Stimulated activated CD4-positive, alpha-beta T cell treated with anti-CD3 and anti-CD28 coated beads, Interleukin-15, amount 100 ng/mL, for 48 hours (primary cell): ENCODE measurements around the gene MAP2K5.
"Not testable (repeated sequence)": the region's sequence is repeated elsewhere in the genome, so short reads cannot be mapped to it uniquely, and the experiment has no call there.

ENCODE experiments used
- DNase-seq, 2 donors: peaks; one replicate each; pipeline ENCODE4 v3.0.0-alpha.2; 2020; ENCODE audit warnings: low read depth in 2 of 2

Gene MAP2K5

GRCh38 chr15:67601073-67601472 lies 58.6 kb downstream of the MAP2K5 start:
- no peak for DNase-seq

DNA sequence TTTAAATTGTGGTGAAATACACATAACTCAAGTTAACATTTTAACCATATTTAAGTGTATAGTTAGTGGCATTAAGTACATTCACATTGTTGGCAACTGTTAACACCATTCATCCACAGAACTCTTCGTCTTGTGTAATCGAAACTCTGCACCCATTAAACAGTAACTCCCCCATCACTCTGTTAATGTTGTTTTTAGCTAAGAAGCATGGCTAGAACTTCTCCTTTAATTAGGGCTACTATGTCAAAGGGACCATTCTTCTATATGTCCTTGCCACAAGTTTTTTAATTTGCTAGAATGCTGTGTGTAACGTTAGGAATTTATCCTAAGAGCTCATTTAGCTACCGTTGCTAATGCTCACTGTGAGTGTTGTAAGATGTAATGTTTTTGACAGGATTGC lies 60.6 kb downstream of the MAP2K5 start:
- no peak for DNase-seq

GRCh38 chr15:67605871-67606270 lies 63.4 kb downstream of the MAP2K5 start:
- no peak for DNase-seq

GRCh38 chr15:67606742-67607141 lies 64.2 kb downstream of the MAP2K5 start:
- DNase-seq = no peak

GRCh38 chr15:67607329-67607728 lies 64.8 kb downstream of the MAP2K5 start:
- DNase-seq = no peak

- no peak for DNase-seq
These were observed 65.6 kb downstream of the MAP2K5 start for GRCh38 chr15:67607959-67608637.

DNA sequence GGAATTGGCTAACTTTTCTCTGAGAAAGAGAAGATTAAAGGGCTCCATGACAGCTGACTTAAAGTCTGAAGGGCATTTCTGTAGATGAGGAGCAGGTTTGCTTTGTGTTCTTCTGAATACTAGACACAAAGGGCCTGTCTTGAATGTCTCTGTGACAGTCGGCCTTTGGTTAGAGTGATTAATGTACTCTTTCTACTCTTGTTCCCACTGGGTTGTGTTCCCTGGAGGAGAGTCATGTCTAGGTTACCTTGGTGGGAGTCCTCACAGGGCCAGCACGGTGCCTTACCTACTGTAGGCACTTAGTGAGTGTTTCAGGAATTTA lies 66.1 kb downstream of the MAP2K5 start:
- no peak for DNase-seq

GRCh38 chr15:67611370-67612369 lies 69.2 kb downstream of the MAP2K5 start:
- no peak for DNase-seq

GRCh38 chr15:67613211-67613610 lies 70.7 kb downstream of the MAP2K5 start:
- DNase-seq = no peak

DNA sequence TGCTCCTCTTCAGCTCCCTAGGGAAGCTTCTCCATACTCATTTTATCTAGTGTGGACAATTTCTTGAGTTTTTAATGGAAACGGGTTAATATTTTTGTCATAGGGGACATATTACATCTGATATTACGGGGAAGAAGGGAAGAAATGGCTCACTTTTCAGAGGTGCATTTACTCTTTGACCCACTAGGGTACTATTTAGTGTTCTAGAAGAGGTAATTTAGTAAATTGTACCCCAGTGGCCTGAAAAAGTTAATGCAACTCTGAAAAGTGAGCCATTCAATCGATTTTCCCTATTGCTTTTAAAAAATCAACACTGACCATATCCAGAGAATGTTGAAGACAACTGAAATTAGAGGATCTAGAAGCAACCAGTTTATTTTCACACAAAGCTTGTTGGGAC lies 71.2 kb downstream of the MAP2K5 start:
- DNase-seq = no peak

- DNase-seq = not testable (repeated sequence)
These were observed 72.6 kb downstream of the MAP2K5 start for GRCh38 chr15:67615131-67615534.

DNA sequence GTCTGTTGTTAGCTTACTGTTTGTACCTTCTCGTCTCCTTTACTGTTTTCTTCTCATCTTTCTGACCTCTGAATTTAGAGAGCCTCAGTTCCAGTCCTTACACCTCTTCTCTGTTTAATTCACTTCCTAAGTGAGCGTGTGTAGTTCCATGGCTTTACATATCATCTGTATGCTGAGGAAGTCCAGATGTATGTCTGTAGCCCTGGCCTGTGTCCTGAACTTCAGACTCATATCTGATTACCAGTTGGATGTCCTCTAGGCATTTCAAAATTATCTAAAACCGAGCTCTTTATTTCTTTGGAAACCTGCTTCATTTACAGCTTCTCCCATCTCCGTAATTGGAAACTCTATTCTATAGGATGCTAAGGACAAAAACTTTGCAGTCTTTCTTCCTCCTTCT lies 75.8 kb downstream of the MAP2K5 start:
- no peak for DNase-seq

DNA sequence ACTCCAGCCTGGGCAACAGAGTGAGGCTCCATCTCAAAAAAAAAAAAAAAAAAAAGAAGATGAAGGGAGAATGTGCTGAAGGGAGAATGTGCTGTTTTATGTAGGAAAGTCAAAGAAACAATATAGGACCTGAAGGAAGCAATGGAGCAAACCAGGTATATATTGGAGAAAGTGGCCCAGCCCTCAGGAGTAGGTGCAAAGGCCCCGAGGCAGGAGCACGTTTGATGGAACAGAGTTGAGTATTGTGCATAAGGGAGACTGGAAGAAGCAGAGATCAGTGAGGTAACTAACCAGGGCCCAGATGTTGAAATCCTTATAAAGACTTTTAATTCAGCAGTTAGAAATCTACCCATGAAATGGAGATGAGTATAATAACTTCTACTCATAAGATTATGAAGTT lies 79.6 kb downstream of the MAP2K5 start:
- no peak for DNase-seq

GRCh38 chr15:67632261-67632660 lies 89.8 kb downstream of the MAP2K5 start:
- no peak for DNase-seq

- DNase-seq = peak in 1 of 2 donors; percentile 2
These were observed 93.4 kb downstream of the MAP2K5 start for GRCh38 chr15:67635950-67636349.

GRCh38 chr15:67639591-67639990 lies 97.1 kb downstream of the MAP2K5 start:
- no peak for DNase-seq

- no peak for DNase-seq
These were observed 99.0 kb downstream of the MAP2K5 start for GRCh38 chr15:67641453-67641852.

DNA sequence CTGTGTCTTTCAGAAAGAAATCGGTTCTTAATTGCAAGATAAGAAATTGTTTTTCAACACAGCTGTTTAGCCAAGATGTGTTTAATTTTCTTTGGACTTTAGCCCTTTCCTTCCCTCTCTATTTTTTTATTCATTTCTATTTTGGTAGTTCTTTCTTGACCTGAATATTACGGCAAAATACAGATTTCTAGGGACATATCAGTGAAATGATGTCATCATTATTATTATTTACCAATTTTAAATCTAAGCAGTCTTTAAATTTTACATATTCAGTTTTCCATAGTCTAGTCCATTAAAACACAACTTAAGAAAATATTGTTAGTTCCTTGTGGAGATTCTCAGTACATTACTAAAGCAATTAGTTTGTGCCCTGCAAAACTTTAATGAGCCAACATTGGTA lies 104.3 kb downstream of the MAP2K5 start:
- no peak for DNase-seq

DNA sequence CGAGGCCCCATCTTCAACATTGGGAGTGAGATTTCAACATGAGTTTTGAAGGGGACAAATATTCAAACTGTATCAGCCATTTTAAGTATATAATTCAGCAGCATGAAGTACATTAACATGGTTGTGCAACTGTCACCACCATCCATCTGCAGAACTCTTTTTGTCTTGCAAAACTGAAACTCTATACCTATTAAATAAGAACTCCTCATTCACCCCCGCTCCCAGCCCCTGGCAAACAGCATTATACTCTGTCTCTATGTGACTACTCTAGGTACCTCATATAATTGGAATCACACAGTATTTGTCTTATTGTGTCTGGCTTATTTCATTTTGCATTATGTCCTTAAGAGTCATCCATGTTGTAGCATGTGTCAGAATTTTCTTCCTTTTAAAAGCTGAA lies 110.1 kb downstream of the MAP2K5 start:
- DNase-seq = no peak

DNA sequence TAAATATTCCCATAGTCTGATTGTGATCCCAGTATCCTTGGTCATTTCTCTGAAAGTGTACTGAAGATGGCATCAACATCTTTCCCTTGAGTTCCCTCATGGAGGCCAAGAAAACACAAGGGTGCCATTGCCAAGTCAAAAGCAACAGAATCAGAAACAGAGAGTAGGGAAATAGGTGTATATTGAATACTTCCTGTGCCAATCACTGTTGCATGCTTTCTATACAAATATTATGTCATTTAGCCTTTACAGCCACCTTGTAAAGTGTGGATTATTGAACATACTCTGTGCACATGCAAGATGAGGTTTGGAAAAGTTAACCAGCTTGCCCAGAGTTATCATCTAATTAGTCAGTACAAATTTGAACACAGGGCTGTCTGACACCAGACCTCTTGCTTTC lies 117.9 kb downstream of the MAP2K5 start:
- no peak for DNase-seq

DNA sequence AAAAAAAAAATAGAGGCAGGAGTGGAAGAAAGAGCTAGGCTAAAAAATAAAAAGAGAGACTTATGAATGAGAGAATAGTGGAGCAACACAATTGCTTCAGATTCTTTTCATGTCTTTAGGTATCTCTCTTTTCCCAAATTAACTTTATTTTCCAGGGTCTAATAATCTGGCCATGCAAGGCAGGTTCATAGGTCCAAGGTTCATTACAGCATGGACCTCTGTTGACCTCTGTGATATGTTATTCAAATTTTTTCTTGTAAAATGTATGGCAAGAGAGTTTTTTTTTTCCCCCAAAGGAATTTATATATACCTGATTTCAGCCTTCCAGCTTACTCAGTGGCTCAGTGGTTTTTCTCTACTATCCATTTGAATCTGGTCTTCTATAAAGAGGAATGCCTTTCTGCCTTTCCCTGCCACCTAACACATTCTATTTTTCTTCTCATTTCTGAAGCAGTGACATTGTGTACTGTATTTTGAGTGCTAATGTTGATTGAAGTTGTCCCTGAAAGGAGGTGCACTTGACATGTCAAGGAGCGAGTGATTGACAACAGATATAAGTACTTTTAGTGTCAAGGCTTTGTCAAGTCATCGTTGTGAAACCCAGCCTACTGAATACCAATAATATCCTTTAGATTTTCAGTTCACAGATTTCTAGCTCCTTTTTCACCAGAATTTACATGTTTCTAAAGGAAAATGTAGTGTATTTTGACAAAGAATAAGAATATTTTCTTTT lies 118.5 kb downstream of the MAP2K5 start:
- no peak for DNase-seq

GRCh38 chr15:67670647-67671305 lies 128.3 kb downstream of the MAP2K5 start:
- no peak for DNase-seq
